ENCODE measurements around the gene ADCY1. TPM values are rescaled to one million over a fixed set of nuclear protein-coding genes. Genes with fewer than 3 reads are reported as not detected.

The ADCY1 gene
- total and polyA plus RNA-seq, 2 donors (not counting 3 experiments of a cell fraction or from before 2014, with no cell fraction given) = 0.52 to 1.6 TPM

DNA sequence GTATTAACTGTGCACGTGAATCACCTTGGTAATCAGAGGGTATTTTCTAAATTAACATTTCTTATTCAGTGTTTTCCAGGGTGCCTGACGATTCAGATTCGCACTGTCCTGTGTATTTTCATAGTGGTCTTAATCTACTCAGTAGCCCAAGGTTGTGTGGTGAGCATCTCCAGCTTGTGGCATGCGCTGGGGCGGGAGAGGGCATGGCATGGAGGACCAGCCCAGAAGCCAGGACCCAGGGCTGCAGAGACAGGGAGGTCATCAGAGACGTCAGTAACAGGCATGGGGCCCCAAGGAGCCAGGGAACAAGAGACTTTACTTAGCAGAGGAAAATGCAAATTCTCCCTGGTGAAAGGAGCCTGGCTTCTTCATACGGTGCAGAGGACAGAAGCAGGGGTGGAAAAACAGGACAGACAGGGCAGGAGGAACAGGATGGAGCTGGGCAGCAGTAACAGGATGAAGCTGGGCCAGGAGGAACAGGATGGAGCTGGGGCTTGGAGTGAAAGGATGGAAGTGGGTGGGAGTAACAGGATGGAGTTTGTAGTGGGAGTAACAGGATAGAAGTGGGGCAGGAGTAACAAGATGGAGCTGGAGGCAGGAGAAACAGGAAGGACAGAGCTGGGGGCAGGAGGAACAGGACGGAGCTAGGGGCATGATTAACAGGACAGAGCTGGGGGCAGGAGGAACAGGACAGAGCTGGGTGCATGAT lies 110.9 kb downstream of the ADCY1 start:
- no peak for DNase-seq (ENCODE audit: low read depth, low spot score)
- Histone ChIP-seq H2AFZ (ENCODE audit: low read depth, low read length) (peak overlapping the region; percentile 44), H3K27me3 (ENCODE audit: control insufficient read depth in 2 of 2, insufficient read depth in 2 of 2, low read length in 2 of 2) (no peaks in the 10 kb centered on the region), H3K9me1 (replicated peaks; ENCODE audit: control insufficient read depth, extremely low read depth, insufficient read depth, low read length) (no peaks in the 10 kb centered on the region), H3K79me2 (ENCODE audit: control insufficient read depth, insufficient read depth, low read length) (no peaks in the 10 kb centered on the region), H3K4me2 (ENCODE audit: insufficient read depth, low read length) (no peak overlapping the region), H3K4me1 (ENCODE audit: control insufficient read depth, extremely low read depth, insufficient read depth, low read length) (peaks cover 3% of the 10 kb centered on the region), H3K27ac (ENCODE audit: insufficient read depth, low read depth, low read length) (no peak overlapping the region), H3K36me3 (ENCODE audit: control insufficient read depth in 2 of 2, extremely low read depth in 1 of 2, insufficient read depth in 2 of 2, low read length in 2 of 2) (no peaks in the 10 kb centered on the region), H4K20me1 (replicated peaks; ENCODE audit: control insufficient read depth, extremely low read depth, insufficient read depth, low read length) (no peaks in the 10 kb centered on the region), H3K9me3 (replicated peaks; ENCODE audit: control insufficient read depth, insufficient read depth, low read length) (no peaks in the 10 kb centered on the region), H3K9ac (replicated peaks; ENCODE audit: extremely low read depth, insufficient read depth, low read length) (no peak overlapping the region), H3K4me3 (replicated peaks in 1 of 3; ENCODE audit: insufficient read depth in 1 of 3, low read depth in 1 of 3, low read length in 3 of 3) (no peak overlapping the region)
- CTCF ChIA-PET = interaction anchor here (0.6 to 1.6 kb wide), 2 partner anchors 21 to 157 kb away, joined by 3 to 7 read pairs; no protein-coding TSS in a partner anchor
- dilution Hi-C loops (cut with MboI; ENCODE audit: extremely low pct_ligation_motif_present, low sequenced_read_pairs) = no loop called here
- no TSS peak for BruUV-seq (replicated peaks)
- TF ChIP-seq POLR2AphosphoS5 (IDR thresholded peaks at IDR 0.05; ENCODE audit: insufficient read depth, low read depth, low read length) (no peak), GATA2 (IDR thresholded peaks at IDR 0.05; ENCODE audit: insufficient read depth, insufficient read length, low read depth, low read length) (no peak), EZH2 (IDR thresholded peaks at IDR 0.05; ENCODE audit: borderline replicate concordance, low read depth, low read length, severe bottlenecking) (no peak), FOS (IDR thresholded peaks at IDR 0.05; ENCODE audit: borderline replicate concordance, insufficient read depth, low read length) (no peak), POLR2A (IDR thresholded peaks at IDR 0.05; ENCODE audit: low read depth, low read length) (no peak), MYC (IDR thresholded peaks at IDR 0.05; ENCODE audit: low read depth, low read length) (no peak), JUN (IDR thresholded peaks at IDR 0.05; ENCODE audit: borderline replicate concordance, insufficient read depth, insufficient read length, low read depth) (no peak)
- TF ChIP-seq, protein P1, sequence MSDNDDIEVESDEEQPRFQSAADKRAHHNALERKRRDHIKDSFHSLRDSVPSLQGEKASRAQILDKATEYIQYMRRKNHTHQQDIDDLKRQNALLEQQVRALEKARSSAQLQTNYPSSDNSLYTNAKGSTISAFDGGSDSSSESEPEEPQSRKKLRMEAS (IDR thresholded peaks at IDR 0.05; ENCODE audit: insufficient read depth, insufficient read length) = no peak
- TF ChIP-seq, protein P2, sequence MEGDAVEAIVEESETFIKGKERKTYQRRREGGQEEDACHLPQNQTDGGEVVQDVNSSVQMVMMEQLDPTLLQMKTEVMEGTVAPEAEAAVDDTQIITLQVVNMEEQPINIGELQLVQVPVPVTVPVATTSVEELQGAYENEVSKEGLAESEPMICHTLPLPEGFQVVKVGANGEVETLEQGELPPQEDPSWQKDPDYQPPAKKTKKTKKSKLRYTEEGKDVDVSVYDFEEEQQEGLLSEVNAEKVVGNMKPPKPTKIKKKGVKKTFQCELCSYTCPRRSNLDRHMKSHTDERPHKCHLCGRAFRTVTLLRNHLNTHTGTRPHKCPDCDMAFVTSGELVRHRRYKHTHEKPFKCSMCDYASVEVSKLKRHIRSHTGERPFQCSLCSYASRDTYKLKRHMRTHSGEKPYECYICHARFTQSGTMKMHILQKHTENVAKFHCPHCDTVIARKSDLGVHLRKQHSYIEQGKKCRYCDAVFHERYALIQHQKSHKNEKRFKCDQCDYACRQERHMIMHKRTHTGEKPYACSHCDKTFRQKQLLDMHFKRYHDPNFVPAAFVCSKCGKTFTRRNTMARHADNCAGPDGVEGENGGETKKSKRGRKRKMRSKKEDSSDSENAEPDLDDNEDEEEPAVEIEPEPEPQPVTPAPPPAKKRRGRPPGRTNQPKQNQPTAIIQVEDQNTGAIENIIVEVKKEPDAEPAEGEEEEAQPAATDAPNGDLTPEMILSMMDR (IDR thresholded peaks at IDR 0.05; ENCODE audit: extremely low read depth in 1 of 2, insufficient read depth in 1 of 2, low read depth in 1 of 2, low read length in 2 of 2) = no peak
- intact Hi-C loops (cut with micrococcal nuclease) = no loop called here
- FAIRE-seq = no peak
- POLR2A ChIA-PET = no interaction called here

All from endothelial cell of umbilical vein (primary cell).